Neural progenitor cell (in vitro differentiated cells): ENCODE data around the gene CLECL1. TPM values are rescaled to one million over a fixed set of nuclear protein-coding genes. Genes with fewer than 3 reads are reported as not detected.

Source experiments
- DNase-seq: peaks from one replicate; pipeline ENCODE4 v3.0.0-alpha.2; 2016; ENCODE audit warnings: low spot score
- H2AFZ ChIP-seq: fragments of 200-600 bp; sonication (generic); replicated peaks from 2 replicates; pipeline ENCODE4 v1.6.1; 2016; ENCODE audit warnings: antibody characterized with exemption
- H3F3A ChIP-seq: fragments of 200-600 bp; sonication (generic); 2 replicates; pipeline ENCODE4 v1.6.1; 2016; ENCODE audit warnings: antibody characterized with exemption, low read depth
- H3K27ac ChIP-seq: fragments of 200-600 bp; sonication (generic); 2 replicates; pipeline ENCODE4 v1.5.1; 2016; ENCODE audit warnings: mild to moderate bottlenecking
- H3K27me3 ChIP-seq: fragments of 200-600 bp; sonication (generic); 2 replicates; pipeline ENCODE4 v1.6.1; 2016; ENCODE audit warnings: mild to moderate bottlenecking, moderate library complexity
- H3K36me3 ChIP-seq: fragments of 200-600 bp; sonication (generic); 2 replicates; pipeline ENCODE4 v1.5.1; 2016
- H3K4me1 ChIP-seq: fragments of 200-600 bp; sonication (generic); 2 replicates; pipeline ENCODE4 v1.6.1; 2016; ENCODE audit warnings: mixed run types
- H3K4me2 ChIP-seq: fragments of 200-600 bp; sonication (generic); 2 replicates; pipeline ENCODE4 v1.6.1; 2016
- H3K4me3 ChIP-seq: fragments of 200-600 bp; sonication (generic); 2 replicates; pipeline ENCODE4 v1.5.1; 2016
- H3K79me2 ChIP-seq: fragments of 200-600 bp; sonication (generic); 2 replicates; pipeline ENCODE4 v1.6.1; 2016; ENCODE audit warnings: low read depth
- H3K9ac ChIP-seq: fragments of 200-600 bp; sonication (generic); 2 replicates; pipeline ENCODE4 v1.6.1; 2016
- H3K9me3 ChIP-seq: fragments of 200-600 bp; sonication (generic); 2 replicates; pipeline ENCODE4 v1.5.1; 2016; ENCODE audit warnings: low read depth
- H4K20me1 ChIP-seq: fragments of 200-600 bp; sonication (generic); 2 replicates; pipeline ENCODE4 v1.6.1; 2016; ENCODE audit warnings: low read depth
- H3K27ac Mint-ChIP-seq: 3 replicates; pipeline ENCODE4 v1.8.0; 2021; ENCODE audit warnings: mixed read lengths
- H3K27me3 Mint-ChIP-seq: 2 replicates; pipeline ENCODE4 v1.8.0; 2022; ENCODE audit warnings: low read depth, mild to moderate bottlenecking, inconsistent platforms, moderate library complexity, mixed read lengths; ENCODE audit not compliant: insufficient read depth
- H3K36me3 Mint-ChIP-seq: 3 replicates; pipeline ENCODE4 v1.8.0; 2021; ENCODE audit warnings: mixed read lengths
- H3K4me1 Mint-ChIP-seq: 3 replicates; pipeline ENCODE4 v1.8.0; 2021; ENCODE audit warnings: mixed read lengths
- H3K4me3 Mint-ChIP-seq: 3 replicates; pipeline ENCODE4 v1.8.0; 2021; ENCODE audit warnings: mild to moderate bottlenecking, moderate library complexity, mixed read lengths
- H3K9me3 Mint-ChIP-seq: 3 replicates; pipeline ENCODE4 v1.8.0; 2020; ENCODE audit warnings: mixed read lengths
- EZH2 ChIP-seq: fragments of 200-600 bp; sonication (generic); IDR thresholded peaks from 2 replicates; pipeline ENCODE4 v1.6.1; 2017; ENCODE audit warnings: antibody characterized with exemption, mild to moderate bottlenecking, moderate library complexity
- EZH2phosphoT487 ChIP-seq: fragments of 200-600 bp; sonication (generic); IDR thresholded peaks from 2 replicates; pipeline ENCODE4 v1.6.1; 2017; ENCODE audit warnings: antibody characterized with exemption
- total RNA-seq: library from RNA; depleted of rRNA; stranded (reverse); fragments of >200 nt; gene quantifications from 2 replicates; pipeline ENCODE4 v1.2.3, GENCODE V29; 2015; ENCODE audit warnings: low replicate concordance
- TF ChIP-seq, protein P1 (sequence below): fragments of 200-600 bp; sonication (generic); IDR thresholded peaks from 2 replicates; pipeline ENCODE4 v1.5.1; 2017; ENCODE audit warnings: antibody characterized with exemption, mild to moderate bottlenecking

Gene CLECL1
- total RNA-seq, 1 donor from 2014 or later = not detected

DNA sequence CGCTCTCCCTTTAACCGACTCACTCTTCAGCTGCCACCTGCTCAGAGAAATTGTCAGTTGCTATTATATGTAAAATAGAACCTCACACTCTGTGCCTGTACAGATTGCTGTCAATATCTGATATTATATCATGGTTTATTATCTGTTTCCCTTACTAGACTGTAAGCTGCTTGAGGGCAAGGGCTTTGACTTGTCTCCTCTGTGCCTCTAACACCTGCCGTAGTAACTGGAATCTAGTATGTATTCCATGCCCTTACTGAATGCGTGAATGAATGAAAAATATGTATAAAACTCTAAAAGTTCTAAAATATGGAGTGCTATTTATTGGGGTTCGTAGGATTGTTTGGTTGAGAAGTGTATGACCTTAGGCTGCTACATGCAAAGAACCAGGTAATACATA, 29.5 kb upstream of the CLECL1 start:
- Mint-ChIP-seq H3K4me3 (no peak overlapping the region), H3K9me3 (no peaks in the 10 kb centered on the region), H3K27ac (no peak overlapping the region), H3K36me3 (no peaks in the 10 kb centered on the region), H3K4me1 (peaks cover 7% of the 10 kb centered on the region), H3K27me3 (no peaks in the 10 kb centered on the region)
- Histone ChIP-seq H3K4me3 (no peak overlapping the region), H3K4me1 (peaks cover 9% of the 10 kb centered on the region), H2AFZ (no peak overlapping the region), H3K9ac (no peak overlapping the region), H3K36me3 (no peaks in the 10 kb centered on the region), H3K27me3 (no peaks in the 10 kb centered on the region), H3K27ac (no peak overlapping the region), H3K4me2 (no peak overlapping the region), H3F3A (no peaks in the 10 kb centered on the region), H3K79me2 (no peaks in the 10 kb centered on the region), H4K20me1 (no peaks in the 10 kb centered on the region), H3K9me3 (no peaks in the 10 kb centered on the region)
- TF ChIP-seq, protein P1, sequence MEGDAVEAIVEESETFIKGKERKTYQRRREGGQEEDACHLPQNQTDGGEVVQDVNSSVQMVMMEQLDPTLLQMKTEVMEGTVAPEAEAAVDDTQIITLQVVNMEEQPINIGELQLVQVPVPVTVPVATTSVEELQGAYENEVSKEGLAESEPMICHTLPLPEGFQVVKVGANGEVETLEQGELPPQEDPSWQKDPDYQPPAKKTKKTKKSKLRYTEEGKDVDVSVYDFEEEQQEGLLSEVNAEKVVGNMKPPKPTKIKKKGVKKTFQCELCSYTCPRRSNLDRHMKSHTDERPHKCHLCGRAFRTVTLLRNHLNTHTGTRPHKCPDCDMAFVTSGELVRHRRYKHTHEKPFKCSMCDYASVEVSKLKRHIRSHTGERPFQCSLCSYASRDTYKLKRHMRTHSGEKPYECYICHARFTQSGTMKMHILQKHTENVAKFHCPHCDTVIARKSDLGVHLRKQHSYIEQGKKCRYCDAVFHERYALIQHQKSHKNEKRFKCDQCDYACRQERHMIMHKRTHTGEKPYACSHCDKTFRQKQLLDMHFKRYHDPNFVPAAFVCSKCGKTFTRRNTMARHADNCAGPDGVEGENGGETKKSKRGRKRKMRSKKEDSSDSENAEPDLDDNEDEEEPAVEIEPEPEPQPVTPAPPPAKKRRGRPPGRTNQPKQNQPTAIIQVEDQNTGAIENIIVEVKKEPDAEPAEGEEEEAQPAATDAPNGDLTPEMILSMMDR = no peak
- TF ChIP-seq EZH2 = no peak
- no peak for TF ChIP-seq EZH2phosphoT487
- no peak for DNase-seq

DNA sequence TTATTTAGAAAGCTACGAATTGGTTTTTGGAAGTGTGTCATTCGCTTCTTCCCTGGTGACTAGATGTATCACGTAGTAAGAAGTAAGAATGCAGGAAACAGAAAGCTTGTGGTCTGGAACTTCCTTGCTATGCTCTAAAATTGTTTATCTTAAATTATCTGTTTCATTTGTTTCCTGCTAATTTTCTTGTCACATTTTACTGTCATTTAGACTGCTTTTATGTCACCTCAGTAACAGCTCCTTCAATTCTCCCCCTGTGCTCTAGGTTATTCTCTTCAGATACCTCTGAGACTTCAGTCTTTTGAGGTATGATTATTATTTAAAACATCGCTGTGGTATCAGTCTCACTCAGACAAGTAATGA, 28.5 kb upstream of the CLECL1 start:
- Mint-ChIP-seq H3K27ac (no peak overlapping the region), H3K4me1 (peaks cover 7% of the 10 kb centered on the region), H3K4me3 (no peak overlapping the region), H3K36me3 (no peaks in the 10 kb centered on the region), H3K9me3 (no peaks in the 10 kb centered on the region), H3K27me3 (no peaks in the 10 kb centered on the region)
- Histone ChIP-seq H3K4me1 (peaks cover 9% of the 10 kb centered on the region), H3K9me3 (no peaks in the 10 kb centered on the region), H3K36me3 (no peaks in the 10 kb centered on the region), H3K4me3 (no peak overlapping the region), H2AFZ (peak overlapping the region; percentile 83), H4K20me1 (no peaks in the 10 kb centered on the region), H3K4me2 (no peak overlapping the region), H3K27ac (no peak overlapping the region), H3K79me2 (no peaks in the 10 kb centered on the region), H3K27me3 (no peaks in the 10 kb centered on the region), H3F3A (no peaks in the 10 kb centered on the region), H3K9ac (no peak overlapping the region)
- DNase-seq = no peak
- TF ChIP-seq EZH2 (no peak), EZH2phosphoT487 (no peak)
- TF ChIP-seq, protein P1 = no peak

DNA sequence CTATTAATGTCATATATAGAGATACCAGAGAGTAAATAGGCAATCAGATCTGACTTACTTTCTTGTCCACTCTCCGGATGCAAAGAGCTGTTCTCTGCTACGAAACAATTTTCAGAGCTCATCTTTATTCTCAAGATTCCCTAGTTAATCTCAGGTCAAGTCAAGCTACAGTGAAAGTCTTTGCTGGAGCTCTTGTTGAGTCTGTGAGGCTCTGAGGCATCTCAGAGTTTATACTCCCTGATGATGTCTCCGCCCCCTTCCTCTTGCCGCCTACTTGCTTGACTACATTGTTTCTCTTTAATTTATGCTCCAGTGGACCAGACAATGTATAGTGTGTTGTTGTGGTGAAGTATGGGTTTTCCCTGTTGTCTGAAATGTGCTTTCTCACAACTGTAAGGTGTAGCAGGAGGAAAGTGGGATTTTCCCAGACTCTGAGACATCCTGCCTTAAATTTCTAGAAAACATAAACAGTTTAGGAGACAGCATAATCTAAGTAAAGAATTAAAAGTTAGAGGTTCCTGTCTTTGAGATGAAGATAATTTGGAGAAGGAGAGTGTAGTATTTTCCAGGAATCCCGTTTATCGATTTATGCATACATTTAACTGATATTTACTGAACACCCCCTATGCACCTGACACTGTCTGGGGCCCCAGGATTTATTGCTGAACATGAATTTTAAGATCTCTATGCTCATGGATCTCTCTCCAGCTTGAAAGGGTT, 28.0 kb upstream of the CLECL1 start, which contains the start of gene CD69:
CD69 (minus strand) TSS at position 203 of the 720 bp plus-strand sequence; CDS start at position 122, 81 bp downstream.
- no peak within 1 kb of the TSS for H3K4me3 Mint-ChIP-seq
- no peak within 1 kb of the TSS for H3K27ac ChIP-seq
- H3K4me3 ChIP-seq = no peak within 1 kb of the TSS
- no peak within 1 kb of the TSS for H3K27ac Mint-ChIP-seq
- no peaks in the 10 kb centered on the region for H3K36me3 ChIP-seq
- no peaks in the 10 kb centered on the region for H3K27me3 ChIP-seq
- no peak for TF ChIP-seq EZH2
- no peak for TF ChIP-seq EZH2phosphoT487
- TF ChIP-seq, protein P1 = no peak
- H3K9me3 Mint-ChIP-seq = no peaks in the 10 kb centered on the region
- no peak within 1 kb of the TSS for H3K9ac ChIP-seq
- H3K27me3 Mint-ChIP-seq = no peaks in the 10 kb centered on the region
- H2AFZ ChIP-seq = peak within 1 kb of the TSS; percentile 83
- H3K4me2 ChIP-seq = no peak within 1 kb of the TSS
- no peaks in the 10 kb centered on the region for H4K20me1 ChIP-seq
- H3K9me3 ChIP-seq = no peaks in the 10 kb centered on the region
- no peaks in the 10 kb centered on the region for H3F3A ChIP-seq
- H3K4me1 Mint-ChIP-seq = peaks cover 7% of the 10 kb centered on the region
- H3K36me3 Mint-ChIP-seq = no peaks in the 10 kb centered on the region
- no peaks in the 10 kb centered on the region for H3K79me2 ChIP-seq
- H3K4me1 ChIP-seq = peaks cover 9% of the 10 kb centered on the region
- peak; percentile 60 for DNase-seq
